ENCODE data around the gene ABL2.
"Not testable (repeated sequence)": the region's sequence is repeated elsewhere in the genome, so short reads cannot be mapped to it uniquely, and the experiment has no call there.

Gene ABL2

GRCh38 chr1:179229214-179230140 lies at the start of gene ABL2:
ABL2 (minus strand) TSS chr1:179229677; CDS start chr1:179229397, 280 bp downstream.
- DNase-seq, result peak; percentile 58

GRCh38 chr1:179278920-179279319 lies 49.4 kb upstream of the ABL2 start:
- no peak for DNase-seq

GRCh38 chr1:179274424-179274823 lies 44.9 kb upstream of the ABL2 start:
- DNase-seq, result not testable (repeated sequence)

- DNase-seq, result no peak
Measured at GRCh38 chr1:179269071-179269470, 39.6 kb upstream of the ABL2 start.

- DNase-seq, result no peak
Measured at GRCh38 chr1:179264507-179264906, 35.0 kb upstream of the ABL2 start.

GRCh38 chr1:179263121-179263520 lies 33.6 kb upstream of the ABL2 start:
- DNase-seq, result no peak

- no peak for DNase-seq
Measured at GRCh38 chr1:179262183-179262582, 32.7 kb upstream of the ABL2 start.

- DNase-seq, result no peak
Measured at GRCh38 chr1:179253286-179253972, 24.0 kb upstream of the ABL2 start.

- no peak for DNase-seq
Measured at GRCh38 chr1:179252606-179253005, 23.1 kb upstream of the ABL2 start.

GRCh38 chr1:179251675-179252074 lies 22.2 kb upstream of the ABL2 start:
- no peak for DNase-seq

- no peak for DNase-seq
Measured at GRCh38 chr1:179247923-179248322, 18.4 kb upstream of the ABL2 start.

GRCh38 chr1:179245426-179245825 lies 15.9 kb upstream of the ABL2 start:
- DNase-seq, result not testable (repeated sequence)

GRCh38 chr1:179241530-179242097 lies 12.1 kb upstream of the ABL2 start:
- DNase-seq, result no peak

- DNase-seq, result no peak
Measured at GRCh38 chr1:179237222-179237621, 7.7 kb upstream of the ABL2 start.

- DNase-seq, result no peak
Measured at GRCh38 chr1:179234863-179235262, 5.4 kb upstream of the ABL2 start.

- no peak for DNase-seq
Measured at GRCh38 chr1:179231923-179232322, 2.4 kb upstream of the ABL2 start.

GRCh38 chr1:179230721-179231120 lies 1.2 kb upstream of the ABL2 start:
- DNase-seq, result no peak

GRCh38 chr1:179230251-179230650 lies 774 bp upstream of the ABL2 start:
- DNase-seq, result peak; percentile 52

- peak; percentile 34 for DNase-seq
Measured at GRCh38 chr1:179228783-179229213, 679 bp downstream of the ABL2 start.

GRCh38 chr1:179226738-179227137 lies 2.7 kb downstream of the ABL2 start:
- DNase-seq, result no peak

- DNase-seq, result not testable (repeated sequence)
Measured at GRCh38 chr1:179224466-179224865, 5.0 kb downstream of the ABL2 start.

- not testable (repeated sequence) for DNase-seq
Measured at GRCh38 chr1:179221121-179221520, 8.4 kb downstream of the ABL2 start.

GRCh38 chr1:179217943-179218507 lies 11.5 kb downstream of the ABL2 start:
- peak; percentile 73 for DNase-seq
